NCI-H2196 treated with DMSO at 0.1 percent for 48 hours (cell line): ENCODE results near the gene SERPINI1.
"Not testable (repeated sequence)": the region's sequence is repeated elsewhere in the genome, so short reads cannot be mapped to it uniquely, and the experiment has no call there.

ENCODE experiments used
- DNase-seq: peaks from one replicate; lab custom pipeline; 2025; ENCODE audit not compliant: unreplicated experiment; lab: John Stamatoyannopoulos, UW

Gene SERPINI1

GRCh38 chr3:167787440-167787839 is 51.9 kb downstream of the SERPINI1 start:
- no peak for DNase-seq

DNA sequence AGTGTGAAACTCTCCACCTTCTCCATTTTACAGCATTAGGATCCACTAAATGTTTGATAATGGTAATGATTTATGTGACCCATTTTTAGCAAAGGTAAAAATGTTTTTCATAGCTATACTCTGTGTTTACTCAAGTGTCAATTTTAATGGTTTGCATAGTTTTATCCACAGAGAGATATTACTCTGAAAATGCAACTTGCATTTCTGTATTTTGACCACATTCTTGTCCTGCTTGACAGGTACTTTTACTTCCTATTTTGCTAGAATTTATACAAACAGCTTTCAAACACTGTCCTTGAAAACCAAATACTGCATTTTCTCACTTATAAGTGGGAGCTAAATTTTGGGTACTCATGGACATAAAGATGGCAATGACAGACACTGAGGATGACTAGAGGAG is 62.9 kb downstream of the SERPINI1 start:
- DNase-seq, result no peak

GRCh38 chr3:167808910-167809309 is 73.4 kb downstream of the SERPINI1 start:
- no peak for DNase-seq

- DNase-seq, result no peak
Observed at GRCh38 chr3:167810236-167810635, 74.7 kb downstream of the SERPINI1 start.

DNA sequence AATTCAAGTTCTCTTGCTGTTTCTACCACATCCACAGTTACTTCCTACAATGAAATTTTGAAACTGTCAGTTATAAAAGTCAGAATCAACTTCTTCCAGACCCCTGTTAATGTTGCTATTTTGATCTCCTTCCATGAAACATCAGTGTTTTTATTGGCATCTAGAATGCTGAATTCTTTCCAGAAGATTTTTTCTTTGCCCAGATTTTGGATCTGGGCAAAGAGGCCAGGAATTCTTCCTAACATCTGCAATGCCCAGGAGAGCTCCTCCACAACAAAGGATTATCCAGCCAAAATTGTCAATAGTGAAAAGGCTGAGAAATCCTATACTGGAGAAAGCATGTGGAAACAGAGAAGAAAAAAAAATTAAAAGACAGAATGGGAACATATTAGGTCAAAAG is 75.5 kb downstream of the SERPINI1 start:
- no peak for DNase-seq

- DNase-seq, result no peak
Observed at GRCh38 chr3:167813169-167814123, 77.9 kb downstream of the SERPINI1 start.

DNA sequence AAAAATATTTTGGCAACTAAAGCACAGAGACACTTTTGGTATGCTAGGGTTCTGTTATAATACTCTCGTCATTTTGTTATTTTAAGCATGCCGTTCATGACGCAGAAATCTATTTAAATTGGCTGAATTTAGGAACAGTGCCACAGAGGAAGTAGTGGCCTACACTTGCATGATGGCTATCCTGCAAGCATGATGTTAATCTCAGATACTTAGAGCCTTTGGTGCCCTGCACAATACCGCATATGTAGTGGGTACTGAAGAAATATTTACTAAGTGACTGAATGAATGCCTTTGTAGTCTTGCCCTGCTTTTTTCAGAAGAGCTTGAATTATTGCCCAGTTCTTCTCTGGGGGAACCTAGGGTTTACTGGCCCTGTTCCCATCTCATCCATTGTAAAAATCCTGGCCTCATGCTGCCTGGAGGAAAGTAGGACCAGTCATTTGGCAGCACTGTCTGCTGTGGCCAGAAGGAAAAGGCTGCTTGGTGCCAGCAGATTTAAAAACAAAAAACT is 79.0 kb downstream of the SERPINI1 start:
- peak; percentile 72 for DNase-seq

GRCh38 chr3:167816953-167817352 is 81.4 kb downstream of the SERPINI1 start:
- no peak for DNase-seq

- DNase-seq, result no peak
Observed at GRCh38 chr3:167820102-167820865, 84.8 kb downstream of the SERPINI1 start.

- DNase-seq, result no peak
Observed at GRCh38 chr3:167821248-167821805, 85.8 kb downstream of the SERPINI1 start.

DNA sequence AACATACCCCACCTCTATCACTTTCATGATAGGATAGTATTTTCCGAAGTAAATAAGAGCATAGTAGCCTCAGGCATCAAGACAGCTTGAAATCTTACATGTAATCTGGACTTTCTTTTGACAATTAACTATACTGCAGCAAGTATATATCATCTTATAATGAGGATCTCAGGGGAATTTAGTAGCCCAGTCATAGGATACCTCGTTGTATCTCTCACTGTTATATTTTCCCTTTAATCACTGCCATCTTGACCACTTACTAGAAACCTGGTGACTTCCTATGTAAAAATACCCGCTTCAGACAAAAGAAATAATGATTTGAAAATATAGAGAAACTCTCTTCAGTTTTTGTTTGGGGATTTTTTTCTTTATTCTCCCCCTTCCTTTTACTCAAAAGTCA is 88.2 kb downstream of the SERPINI1 start:
- DNase-seq, result no peak

DNA sequence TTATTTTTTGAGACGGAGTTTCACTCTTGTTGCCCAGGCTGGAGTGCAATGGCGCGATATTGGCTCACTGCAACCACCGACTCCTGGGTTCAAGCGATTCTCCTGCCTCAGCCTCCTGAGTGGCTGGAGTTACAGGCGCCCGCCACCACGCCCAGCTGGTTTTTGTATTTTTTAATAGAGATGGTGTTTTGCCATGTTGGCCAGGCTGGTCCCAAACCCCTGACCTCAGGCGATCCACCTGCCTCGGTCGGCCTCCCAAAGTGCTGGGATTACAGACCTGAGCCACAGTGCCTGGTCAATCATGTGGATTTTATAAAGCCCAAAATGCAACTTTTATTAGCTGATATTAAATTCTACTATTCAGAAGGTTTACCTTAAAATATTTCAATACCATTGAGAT is 92.1 kb downstream of the SERPINI1 start:
- DNase-seq, result not testable (repeated sequence)

- DNase-seq, result no peak
Observed at GRCh38 chr3:167829071-167829470, 93.5 kb downstream of the SERPINI1 start.

- DNase-seq, result no peak
Observed at GRCh38 chr3:167830007-167830406, 94.5 kb downstream of the SERPINI1 start.

DNA sequence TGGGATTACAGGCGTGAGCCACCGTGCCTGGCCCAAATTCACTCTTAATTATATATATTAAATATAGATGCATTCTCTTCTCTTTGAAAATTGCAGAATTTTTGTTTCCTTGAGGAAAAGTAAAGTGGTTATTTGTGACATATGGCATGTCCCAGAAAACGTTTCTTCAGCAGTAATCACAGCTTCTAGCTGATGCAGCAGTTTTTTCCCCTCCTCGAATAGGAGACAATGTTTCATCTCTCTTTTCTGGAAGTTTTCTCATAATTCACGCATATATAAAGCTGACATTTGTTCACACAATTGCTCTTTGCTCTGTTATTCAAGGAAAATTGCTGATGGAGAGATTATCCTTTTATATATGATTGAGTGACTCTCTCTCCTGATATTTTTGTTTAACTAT is 99.8 kb downstream of the SERPINI1 start:
- no peak for DNase-seq

DNA sequence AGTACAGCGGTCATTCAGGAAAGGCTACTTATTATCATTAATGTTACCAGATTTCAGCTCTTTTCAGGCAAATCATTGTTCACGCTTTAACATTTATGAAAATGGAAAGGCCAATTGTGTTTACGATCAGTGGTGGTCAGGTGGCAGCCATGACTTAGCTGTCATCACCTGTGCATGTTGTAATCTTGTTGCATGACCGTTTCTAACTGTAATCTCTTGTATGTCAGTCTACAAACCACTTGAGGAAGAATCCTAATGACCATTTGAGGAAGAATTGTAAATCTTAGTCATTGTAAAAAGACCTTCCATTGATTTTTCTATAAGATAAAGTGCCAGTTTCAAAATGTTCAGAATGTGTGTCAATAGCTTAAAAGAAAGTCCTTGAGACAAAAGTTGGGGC is 100.4 kb downstream of the SERPINI1 start:
- DNase-seq, result no peak

- DNase-seq, result no peak
Observed at GRCh38 chr3:167837466-167837865, 101.9 kb downstream of the SERPINI1 start.

GRCh38 chr3:167839460-167840134 is 104.1 kb downstream of the SERPINI1 start:
- DNase-seq, result no peak

GRCh38 chr3:167840247-167840646 is 104.7 kb downstream of the SERPINI1 start:
- DNase-seq, result no peak

DNA sequence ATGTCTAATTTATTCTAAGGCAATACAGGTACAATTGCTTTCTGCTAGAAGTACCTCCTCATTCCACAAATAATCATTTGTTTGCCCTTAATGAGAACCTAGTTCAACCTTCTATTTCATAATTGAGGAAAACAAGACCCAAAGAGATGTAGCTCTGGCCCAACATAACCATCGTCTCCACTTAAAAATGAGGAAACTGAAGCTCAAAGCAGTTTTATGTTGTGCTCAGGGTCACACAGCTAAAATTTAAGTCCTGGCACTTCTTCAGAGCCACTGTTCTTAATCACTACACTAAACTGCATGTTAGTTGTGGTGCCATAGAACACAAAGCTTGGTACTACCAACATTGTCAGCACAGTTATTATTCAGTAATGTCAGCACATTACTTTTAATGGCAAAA is 108.0 kb downstream of the SERPINI1 start:
- no peak for DNase-seq

GRCh38 chr3:167843886-167844285 is 108.4 kb downstream of the SERPINI1 start:
- DNase-seq, result no peak
